Heart left ventricle (tissue), 13 donors: ENCODE measurements around the gene EPN2.

Experiments
- POLR2A ChIP-seq, 2 donors: fragments of 450-650 bp; IDR thresholded peaks; one replicate each; pipeline ENCODE4 v1.6.1; 2017; ENCODE audit warnings: antibody characterized with exemption in 2 of 2, mild to moderate bottlenecking in 2 of 2, moderate library complexity in 2 of 2
- TF ChIP-seq, protein P1 (sequence below), 12 donors: fragments of 200-600 bp; sonication (generic) in 4 of 12; IDR thresholded peaks; one replicate each; pipeline versions ENCODE4 v1.5.0 to v1.8.0; 2018 to 2022; ENCODE audit warnings: antibody characterized with exemption in 12 of 12, mild to moderate bottlenecking in 5 of 12
- donor health status: ischemic (EF 13 %, LVEDD 7.1; RV severe dilation, severe dysfunction).
- donor health status: DM: no; HTN: yes; CAD: no.
- donor health status: DM: no; HTN: no; CAD: no.
- donor health status: ischemic (EF 25% LVEDD 6.9; RV normal size, moderate dysfunction).
- donor health status: ischemic (EF 25% LVEDD 5.7; RV mildly dilated, moderate dysfunction).
- donor health status: ischemic (EF 35%, LVEDD 5.7; RV mildly dilated, moderate dysfunction).
- donor health status: nonischemic (EF 11% LVEDD 7.7; RV severe dilation, severe dysfunction).
- donor health status: DM: yes; HTN: yes; CAD: no.
- donor health status: PGD.
- donor health status: ischemic (EF 29% LVEDD 5.4; RV normal size, mild dysfunction).
- donor health status: nonischemic (EF 23%, LVEDD 6.1; RV moderate dilation, normal function).

DNA sequence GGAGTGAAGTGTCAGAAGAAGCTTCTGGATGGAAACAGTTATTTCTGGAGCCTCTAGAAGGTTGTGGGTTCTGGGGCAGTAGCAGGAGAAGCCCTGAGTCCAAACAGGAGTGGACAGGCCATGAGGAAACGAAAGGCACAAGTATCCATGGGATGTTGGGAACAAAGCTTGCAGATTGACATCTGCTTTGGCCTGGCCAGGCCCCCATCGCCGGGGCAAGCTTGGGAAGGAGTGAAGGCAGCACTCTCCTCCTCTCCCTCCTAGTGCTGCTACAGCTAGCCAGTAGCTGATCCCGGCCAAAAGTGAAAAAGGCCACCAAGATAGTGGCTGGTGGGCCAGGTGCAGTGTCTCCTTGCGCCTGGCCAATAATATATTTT is 85.0 kb downstream of the EPN2 start:
- TF ChIP-seq, protein P1, sequence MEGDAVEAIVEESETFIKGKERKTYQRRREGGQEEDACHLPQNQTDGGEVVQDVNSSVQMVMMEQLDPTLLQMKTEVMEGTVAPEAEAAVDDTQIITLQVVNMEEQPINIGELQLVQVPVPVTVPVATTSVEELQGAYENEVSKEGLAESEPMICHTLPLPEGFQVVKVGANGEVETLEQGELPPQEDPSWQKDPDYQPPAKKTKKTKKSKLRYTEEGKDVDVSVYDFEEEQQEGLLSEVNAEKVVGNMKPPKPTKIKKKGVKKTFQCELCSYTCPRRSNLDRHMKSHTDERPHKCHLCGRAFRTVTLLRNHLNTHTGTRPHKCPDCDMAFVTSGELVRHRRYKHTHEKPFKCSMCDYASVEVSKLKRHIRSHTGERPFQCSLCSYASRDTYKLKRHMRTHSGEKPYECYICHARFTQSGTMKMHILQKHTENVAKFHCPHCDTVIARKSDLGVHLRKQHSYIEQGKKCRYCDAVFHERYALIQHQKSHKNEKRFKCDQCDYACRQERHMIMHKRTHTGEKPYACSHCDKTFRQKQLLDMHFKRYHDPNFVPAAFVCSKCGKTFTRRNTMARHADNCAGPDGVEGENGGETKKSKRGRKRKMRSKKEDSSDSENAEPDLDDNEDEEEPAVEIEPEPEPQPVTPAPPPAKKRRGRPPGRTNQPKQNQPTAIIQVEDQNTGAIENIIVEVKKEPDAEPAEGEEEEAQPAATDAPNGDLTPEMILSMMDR (IDR thresholded peaks at IDR 0.05): no peak
- TF ChIP-seq POLR2A (IDR thresholded peaks at IDR 0.05): no peak
